NCI-H2227 (cell line): ENCODE measurements around the gene HDAC7.
"Not testable (repeated sequence)": the region's sequence is repeated elsewhere in the genome, so short reads cannot be mapped to it uniquely, and the experiment has no call there.

ENCODE experiments used
- DNase-seq: peaks from one replicate; lab custom pipeline; 2025; ENCODE audit not compliant: unreplicated experiment; lab: John Stamatoyannopoulos, UW

HDAC7 gene

DNA sequence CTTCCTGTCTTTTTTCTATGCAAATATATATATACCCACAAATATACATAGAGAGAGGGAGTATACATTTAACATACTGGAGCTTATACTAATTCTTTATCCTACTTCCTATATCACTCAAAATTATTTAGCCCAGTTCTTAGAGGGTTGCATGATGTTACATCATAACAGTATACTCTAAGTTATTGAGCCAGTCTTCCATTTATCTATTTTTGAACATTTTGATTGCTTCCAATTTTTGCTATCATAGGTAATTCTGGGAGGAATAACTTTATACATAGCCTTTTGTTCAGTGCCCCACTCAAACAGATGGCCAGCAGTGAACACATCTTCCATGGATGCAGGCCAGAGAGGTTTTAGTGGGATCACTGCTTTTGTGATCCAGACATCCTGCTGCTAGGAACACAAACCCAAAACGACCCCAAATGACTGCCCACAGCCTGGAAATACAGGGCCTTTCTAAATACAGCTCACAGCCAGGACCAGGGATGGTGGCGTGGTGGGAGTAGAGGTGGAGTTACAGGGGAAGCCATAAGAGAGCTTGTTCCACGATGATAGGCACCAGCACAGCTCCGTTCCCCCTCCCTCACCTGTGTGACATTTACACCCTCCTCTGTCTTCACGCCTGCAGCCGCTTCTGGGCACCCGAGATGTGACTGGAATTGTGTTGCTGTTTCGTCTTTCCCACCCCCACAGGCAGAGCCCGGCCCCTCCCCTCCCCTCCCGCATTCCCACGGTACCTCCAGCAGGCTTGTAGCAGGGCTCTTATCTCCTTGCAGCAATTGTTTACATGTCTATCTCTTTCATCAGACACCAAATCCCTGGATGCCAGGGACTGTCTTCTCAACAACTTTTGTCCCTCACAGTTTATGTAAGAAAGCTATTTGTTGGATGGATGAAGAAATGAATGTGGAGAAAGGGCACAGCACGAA, 30.7 kb upstream of the HDAC7 start:
- peak; percentile 2 for DNase-seq

DNA sequence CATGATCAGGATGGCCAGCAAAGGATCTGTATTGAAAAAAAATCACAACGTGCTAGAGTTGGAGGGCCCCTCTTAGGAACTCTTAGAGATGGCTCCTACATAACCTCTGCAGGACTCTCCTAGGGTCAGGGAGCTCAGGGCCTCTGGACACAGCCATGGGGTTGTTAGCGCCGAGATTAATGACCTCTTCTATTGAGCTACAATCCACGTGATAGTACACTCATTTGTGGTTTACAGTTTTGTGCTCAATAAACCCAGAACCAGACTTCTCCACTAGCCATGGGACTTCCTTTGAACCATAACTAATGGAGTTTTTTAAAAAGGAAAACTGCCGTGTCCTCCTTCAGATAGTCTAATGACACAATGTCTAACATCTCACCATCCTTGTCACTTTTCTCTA, 29.6 kb upstream of the HDAC7 start:
- no peak for DNase-seq

DNA sequence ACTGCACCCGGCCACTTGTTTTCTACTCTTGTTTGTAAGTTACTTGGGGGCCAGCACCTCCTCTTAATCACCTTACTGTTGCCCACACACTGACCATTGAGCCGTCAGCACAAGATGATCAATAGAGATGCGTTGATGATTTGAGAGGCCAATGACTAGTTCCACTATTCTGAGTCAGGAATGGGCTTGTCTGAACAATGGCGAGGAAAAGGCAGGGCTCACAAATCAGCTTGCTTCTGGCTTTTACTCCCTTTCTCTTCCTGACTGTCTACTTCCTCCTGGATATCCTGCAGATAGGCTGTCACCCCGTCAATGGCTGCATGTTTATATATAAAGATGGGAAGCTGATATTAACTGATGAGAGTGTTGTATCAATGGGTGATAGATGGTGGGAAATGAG, 29.1 kb upstream of the HDAC7 start:
- no peak for DNase-seq

DNA sequence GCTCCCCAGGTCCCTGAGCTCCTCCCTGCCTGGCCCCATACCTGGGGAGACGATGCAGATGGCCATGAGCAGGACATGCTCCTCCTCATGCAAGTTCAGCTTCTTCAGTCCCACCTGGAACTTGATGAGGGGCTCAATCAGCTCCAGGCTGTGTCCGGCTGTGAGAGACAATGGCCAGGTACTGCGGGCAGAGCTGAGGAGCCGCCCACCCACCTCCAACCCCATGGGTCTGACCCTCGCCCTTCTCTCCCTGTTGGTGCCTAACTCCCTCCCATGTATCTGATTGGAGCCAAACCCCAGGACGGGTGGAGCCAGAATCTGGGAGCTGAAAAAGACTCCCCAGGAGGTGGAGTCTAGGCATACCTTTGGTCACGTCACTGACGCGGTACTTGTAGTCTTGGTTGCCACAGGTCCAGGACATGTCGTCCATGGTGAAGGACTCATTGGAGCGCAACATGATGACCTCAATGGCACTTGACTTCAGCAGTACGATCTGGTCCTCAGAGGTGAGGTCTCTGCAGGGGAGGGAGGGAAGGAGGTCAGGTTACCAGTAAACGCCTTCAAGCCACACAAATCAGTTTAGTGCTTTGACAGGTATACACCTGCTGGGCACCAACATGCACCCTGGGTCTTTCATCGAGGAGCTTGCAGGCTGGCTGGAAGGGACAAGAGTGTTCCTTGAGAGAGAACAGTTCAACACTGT, 26.7 kb upstream of the HDAC7 start:
- DNase-seq = no peak

DNA sequence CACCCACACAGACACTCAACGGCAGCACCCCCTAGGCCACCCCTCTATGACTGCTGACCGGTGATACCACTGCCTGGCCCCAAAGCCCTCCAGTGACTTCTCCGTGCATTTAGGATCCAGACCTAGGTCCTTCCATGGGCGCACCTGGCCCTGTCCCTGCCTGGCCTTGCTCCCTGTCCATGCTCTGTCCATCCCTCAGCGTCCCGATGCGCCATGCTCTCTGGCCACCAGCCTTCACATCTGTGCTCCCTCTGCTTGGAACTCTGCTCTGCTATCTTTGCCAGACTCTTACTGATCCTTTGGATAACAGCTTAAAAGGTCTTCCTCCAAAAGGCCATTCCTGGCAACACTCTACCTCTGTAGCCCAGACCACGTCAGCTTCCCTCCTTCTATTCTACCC, 25.4 kb upstream of the HDAC7 start:
- no peak for DNase-seq

DNA sequence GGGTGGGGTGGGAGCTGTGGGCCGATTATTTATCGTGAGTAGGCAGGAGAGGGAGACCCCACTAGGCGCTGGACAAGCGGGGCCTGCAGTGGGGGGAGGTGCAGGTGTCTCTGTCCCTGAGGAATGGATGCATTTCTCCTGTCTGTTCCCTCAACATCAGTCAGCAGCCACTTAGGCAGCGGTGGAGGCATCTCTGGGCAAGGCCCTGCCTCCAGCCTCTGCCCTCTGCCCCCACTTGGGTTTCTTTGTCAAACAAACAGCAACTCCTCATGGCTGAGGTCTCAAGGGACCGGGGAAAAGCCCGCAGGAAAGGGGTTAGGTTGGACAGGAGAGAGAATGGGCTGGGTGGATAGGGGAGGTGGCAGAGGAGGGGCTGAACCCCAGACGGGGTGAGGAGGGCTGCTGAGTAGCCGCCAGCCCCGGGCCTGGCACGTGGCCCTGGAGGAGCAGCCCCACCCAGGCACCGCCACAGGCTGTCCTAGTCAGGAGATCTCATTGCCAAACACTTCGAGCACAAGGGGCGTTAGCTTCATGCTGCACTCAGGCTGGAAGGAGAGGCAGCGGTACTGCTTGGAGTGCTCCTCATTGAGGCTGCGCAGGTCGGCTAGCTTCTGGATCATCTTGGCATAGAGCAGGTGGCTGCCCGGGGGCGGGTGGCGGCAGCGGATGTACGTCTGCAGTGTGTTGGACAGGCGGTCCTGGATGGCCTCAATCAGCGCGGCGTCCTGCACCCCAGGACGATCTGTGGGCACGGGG, 24.7 kb upstream of the HDAC7 start:
- DNase-seq = no peak

DNA sequence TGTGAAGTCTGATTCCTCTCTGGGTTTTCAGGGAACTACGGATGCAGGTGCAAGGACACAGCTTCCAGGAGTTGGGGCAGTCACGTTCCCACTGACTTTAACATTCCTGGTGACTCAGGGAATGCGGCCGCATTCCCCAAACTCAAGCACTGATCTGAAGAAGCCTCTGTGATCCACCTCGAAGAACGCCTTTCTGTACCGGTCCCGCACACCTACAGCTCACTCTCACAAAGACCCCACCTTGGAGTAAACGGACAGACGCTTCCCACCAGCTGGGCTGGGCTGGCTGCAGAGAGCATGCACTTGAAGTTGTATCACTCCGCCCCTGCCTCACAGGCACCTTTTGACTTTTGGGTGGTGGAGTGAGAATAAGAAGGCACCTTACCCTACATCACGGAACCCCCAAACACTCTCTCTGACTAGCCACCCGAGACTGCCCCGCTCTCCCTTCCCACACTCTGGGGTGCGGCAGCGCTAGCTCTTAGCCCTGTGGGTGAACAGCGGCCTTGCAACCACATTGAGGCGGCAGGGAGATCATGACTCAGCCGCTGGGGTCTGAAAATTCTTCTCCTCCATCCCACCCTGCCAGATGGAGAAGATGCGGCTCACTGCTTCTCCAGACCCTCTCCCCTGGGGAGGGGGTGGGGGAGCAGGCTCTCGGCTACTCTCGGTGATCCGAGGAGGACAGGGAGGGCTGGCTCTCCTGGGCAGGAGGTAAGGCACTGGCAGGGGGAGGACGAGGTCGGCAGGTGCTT, 23.7 kb upstream of the HDAC7 start:
- no peak for DNase-seq

DNA sequence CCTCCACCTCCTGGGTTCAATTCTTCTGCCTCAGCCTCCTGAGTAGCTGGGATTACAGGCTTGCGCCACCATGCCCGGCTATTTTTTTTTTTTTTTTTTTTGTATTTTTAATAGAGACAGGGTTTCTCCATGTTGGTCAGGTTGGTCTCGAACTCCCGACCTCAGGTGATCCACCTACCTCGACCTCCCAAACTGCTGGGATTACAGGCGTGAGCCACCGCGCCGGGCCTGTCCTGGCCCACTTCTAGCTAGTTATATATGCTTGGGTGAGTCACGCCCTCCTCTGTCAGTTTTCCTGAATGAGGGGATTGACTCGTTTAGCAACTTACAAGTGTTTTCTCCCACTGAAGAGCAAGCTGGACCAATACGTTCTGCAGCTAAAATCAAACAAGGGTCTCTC, 22.8 kb upstream of the HDAC7 start:
- not testable (repeated sequence) for DNase-seq

DNA sequence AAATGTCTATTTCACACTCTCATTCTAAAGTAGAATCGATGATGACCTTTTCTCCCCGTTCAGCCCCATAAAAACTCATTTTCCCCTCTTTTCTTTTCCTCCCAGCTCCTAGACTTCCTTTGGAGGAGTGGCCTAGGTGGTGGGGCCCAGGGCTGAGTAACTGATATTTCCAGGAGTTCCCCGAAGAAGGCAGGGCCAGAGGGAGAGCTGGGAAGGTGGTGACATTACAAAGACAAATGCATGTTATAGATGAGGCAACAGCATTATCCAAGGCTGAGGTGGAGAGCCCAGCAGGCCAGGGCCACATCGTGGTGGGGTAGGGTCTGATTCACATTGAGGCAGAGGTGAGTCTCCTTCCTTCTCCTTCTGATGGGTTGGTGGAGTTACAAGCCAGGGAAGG, 22.2 kb upstream of the HDAC7 start:
- DNase-seq = no peak

DNA sequence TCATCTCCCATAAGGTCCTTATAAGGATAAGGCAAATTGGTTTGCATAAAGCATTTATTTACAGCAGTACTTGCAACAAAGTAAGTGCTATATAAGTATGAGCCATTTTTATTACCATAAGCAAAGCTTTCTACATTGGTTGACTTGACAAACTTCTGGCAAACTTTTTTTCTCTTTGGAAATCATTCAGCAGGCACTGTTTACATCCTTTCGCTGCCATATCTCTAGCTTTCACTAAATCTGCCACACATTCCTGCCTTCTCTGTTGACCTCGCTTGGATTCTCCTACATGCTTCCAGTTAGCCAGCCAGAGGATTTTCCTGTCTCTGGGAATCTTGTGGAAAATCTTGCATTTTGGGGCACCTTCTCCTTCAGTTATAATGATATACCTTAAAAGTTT, 21.8 kb upstream of the HDAC7 start:
- no peak for DNase-seq

DNA sequence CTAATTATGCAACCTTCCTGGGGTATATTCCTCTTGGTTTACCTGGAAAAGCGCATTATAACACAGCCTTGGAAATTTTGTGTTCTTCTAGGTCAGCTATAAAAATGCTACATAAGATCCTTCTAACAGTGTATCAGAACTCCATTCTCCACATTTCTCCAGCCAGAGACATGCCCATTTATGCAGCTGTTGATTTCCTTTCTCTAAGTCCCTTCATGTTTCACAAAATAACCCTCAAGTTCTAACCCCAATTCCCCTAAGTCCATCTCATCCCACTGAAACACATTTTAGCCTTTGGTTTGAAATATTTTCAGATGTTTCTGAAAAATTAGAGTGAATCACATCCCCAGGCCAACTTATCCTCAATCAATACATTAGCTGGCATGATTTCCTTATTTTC, 20.9 kb upstream of the HDAC7 start:
- no peak for DNase-seq

DNA sequence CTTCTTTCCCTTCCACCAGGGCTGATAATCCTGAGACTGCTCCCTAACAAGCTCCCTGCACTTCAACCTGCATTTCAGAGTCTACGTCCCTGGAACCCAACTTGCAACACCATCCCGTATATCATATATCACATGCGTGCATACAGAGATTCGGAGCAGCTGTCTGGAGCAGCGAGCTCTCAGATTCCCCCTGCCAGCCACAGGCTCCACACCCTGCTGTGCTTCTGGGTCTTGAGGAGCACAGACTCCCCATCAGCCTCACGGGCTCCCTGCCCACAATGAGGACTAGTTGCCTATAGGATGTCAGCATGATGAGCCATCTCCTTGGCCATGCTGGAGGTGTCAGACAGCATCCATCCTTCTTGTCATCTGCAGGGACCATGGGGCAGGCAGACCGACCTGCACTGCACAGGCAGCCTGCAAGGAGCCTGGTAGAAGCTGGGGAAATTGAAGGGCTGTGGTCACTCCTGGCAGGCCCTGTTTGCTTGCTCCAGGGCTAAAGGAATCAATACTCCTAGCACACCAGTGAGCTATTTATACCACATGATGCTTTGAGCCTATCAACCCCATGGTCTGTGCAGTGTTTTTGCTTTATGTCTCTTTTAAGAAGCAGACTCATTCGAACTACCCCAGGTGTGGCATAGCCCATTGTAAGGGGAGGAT, 19.6 kb upstream of the HDAC7 start:
- no peak for DNase-seq

DNA sequence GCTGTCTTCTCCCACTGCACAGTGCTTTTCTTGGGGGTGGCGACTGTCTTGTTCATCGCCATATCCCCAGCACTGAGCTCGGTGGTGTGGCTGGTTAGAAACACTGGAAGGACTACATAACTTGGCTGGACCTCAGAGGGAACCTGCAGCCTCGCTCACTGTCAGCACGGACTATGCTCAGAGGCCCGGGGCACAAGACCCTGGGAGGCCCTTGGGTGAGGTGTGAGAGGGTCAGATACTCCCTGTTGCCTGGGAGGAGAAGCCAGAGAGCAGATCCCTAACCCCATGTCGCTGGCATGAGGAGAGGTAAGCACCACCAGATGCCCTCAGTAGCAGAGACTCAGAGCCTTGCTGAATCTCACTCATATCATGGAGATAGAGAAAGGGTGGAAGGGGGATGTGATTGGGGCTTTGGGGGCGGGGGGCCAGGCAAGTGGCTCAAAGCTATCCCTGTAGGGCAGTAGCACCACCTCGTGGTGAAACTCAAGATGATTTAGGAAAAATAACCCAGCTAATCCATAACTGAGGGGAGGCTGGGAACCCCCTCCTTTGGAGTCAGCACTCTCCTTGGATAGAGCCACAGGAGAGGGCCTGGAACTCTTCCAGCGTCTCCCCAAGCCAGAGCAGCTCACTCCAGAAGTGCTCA, 18.7 kb upstream of the HDAC7 start:
- DNase-seq = peak; percentile 37

DNA sequence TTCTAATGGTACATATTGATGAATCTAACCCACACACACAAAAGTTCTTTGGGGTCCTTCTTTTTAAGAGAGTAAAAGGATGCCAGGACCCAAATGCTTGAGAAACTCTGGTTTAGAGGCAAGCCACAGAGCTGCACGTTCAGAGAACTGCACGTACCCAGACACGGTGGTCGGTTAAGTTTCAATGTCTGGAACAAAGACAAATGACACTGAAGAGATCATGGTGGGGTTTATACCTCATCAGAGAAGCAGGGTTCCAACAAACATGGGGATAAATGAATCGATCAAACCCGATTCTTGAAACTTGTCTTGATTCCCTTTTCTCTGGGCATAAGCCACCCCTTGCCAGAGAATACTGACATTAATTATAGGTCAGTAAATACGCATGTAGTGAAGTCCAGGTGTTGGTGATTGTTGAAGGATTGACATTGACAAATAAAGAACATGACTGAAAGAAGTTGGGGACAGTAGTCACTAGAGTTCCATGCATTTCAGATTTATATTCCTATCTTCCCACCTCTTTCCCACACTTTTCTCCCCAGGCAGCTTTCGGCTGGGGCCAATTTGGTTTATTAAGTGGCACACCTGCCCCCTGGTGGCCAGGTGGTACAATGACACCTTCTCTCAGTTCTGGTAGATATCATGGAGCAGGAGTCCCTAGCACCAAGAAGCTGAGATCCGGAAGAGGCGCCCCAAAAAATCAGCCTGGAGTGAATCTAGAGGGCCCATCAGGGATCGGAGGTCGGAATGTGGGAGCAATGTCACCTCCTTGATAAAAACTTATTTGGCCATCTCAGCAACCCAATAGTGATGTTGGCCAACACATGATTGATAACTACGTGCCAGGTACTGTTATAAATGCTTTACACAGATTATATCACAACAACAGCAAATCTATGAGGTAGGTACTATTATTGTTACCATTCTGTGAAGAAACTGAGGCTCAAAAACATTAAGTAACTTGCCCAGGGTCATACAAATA, 17.8 kb upstream of the HDAC7 start:
- DNase-seq = peak; percentile 64

DNA sequence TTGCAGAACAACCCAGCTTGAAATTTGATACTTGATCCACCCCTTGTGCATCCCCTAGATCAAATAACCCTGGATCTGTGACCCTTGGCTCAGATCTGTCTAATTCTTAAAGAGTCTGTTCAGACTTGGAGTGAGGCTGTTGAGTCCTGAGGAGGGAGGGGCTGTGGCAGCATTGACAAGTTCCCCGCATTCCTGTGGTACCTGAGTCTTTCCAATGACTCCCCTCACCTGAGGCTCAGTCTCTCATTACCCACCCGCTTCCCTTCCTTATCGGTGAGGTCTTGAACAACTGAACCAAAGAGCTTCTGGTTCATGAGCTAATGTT, 16.1 kb upstream of the HDAC7 start:
- no peak for DNase-seq

DNA sequence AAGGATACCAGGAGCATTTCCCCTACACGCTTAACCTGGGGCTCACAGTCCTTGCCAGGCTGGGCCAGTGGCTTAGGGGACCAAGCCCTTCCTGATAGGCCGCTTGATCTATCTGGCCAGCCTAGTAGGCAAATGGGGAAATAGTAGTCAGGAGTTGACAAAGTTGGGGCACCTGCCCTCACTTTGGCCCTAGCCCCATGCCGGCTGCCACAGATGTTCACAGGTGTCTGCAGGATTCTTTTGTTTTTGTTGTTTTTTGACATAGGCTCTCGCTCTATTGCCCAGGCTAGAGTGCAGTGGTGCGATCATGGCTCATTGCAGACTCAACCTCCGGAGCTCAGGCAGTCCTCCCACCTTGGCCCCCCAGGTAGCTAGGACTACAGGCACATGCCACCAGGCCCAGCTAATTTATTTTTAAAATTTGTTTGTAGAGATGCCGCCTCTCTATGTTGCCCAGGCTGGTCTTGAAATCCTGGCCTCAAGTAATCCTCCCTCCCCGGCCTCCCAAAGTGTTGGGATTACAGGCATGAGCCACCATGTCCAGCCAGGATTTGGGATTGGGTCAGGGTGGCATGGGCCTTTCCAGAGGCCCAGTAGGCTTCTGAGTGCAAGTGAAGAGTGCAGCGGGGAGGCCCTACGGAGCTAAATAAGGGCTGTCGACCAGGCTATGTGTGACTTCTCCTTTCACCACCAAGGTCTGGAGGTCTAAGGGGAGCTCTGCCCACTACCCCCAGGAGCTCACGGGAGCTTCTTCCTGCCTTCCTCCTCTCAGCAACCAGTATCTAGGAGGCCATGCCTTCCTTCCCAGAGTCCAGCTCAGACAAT, 15.5 kb upstream of the HDAC7 start:
- no peak for DNase-seq

DNA sequence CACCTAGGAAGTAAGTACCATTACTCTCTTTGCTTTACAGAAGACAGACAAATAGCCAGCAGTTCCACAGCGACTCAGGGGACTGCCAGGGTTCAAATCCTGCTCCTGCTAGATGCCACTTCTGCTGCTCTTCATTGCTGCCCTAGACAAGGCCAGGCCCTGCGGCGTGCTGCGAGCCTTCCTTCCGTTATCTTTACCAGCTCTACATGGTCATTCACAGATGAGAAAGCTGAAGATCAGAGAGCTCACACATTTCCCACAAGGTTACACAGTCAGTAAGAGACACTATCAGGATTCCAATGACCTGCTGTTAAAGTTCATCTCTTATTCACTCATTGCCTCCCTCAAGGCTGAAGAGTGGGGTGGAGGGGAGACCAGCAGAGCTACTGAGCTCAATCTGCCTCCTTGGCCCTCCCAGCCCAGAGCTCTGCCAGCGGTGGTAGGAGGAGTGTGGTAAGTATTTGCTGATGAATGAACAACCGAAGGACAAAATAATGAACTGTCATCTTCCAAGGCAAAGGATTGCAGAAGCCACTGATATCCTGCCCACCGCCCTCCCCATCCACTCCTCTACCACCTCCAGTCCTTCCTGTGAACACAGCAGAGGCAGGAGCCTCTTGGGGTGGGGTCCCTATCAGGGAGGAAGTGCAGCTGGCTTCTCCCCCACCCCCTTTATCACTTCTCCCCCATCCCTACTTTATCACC, 14.6 kb upstream of the HDAC7 start:
- no peak for DNase-seq
